A204.1 (cell line): ENCODE results near the gene TNNI2.
"Not testable (repeated sequence)": the region's sequence is repeated elsewhere in the genome, so short reads cannot be mapped to it uniquely, and the experiment has no call there.

Experiments
- FAIRE-seq: peaks from 2 replicates; lab custom pipeline; 2012; peaks lifted over from hg19 to GRCh38; lab: Jason Lieb, UNC

The TNNI2 gene

GRCh38 chr11:1838426-1839144 is at the start of gene TNNI2:
Gene TNNI2, plus strand, starts transcription at chr11:1838981. Its CDS starts 716 bp downstream, at chr11:1839697.
- FAIRE-seq: no peak

GRCh38 chr11:1791912-1792311 is 46.9 kb upstream of the TNNI2 start:
- no peak for FAIRE-seq

GRCh38 chr11:1792461-1792860 is 46.3 kb upstream of the TNNI2 start:
- FAIRE-seq: no peak

- peak; percentile 11 for FAIRE-seq
These were observed 45.7 kb upstream of the TNNI2 start for GRCh38 chr11:1793081-1793480.

GRCh38 chr11:1796413-1797011 is 42.3 kb upstream of the TNNI2 start:
- FAIRE-seq: no peak

GRCh38 chr11:1797391-1798125 is 41.2 kb upstream of the TNNI2 start:
- FAIRE-seq: no peak

- no peak for FAIRE-seq
These were observed 35.5 kb upstream of the TNNI2 start for GRCh38 chr11:1803246-1803645.

- not testable (repeated sequence) for FAIRE-seq
These were observed 34.8 kb upstream of the TNNI2 start for GRCh38 chr11:1803835-1804519.

- FAIRE-seq: no peak
These were observed 33.3 kb upstream of the TNNI2 start for GRCh38 chr11:1805525-1805924.

- no peak for FAIRE-seq
These were observed 31.4 kb upstream of the TNNI2 start for GRCh38 chr11:1807264-1807995.

- FAIRE-seq: no peak
These were observed 28.0 kb upstream of the TNNI2 start for GRCh38 chr11:1810761-1811160.

GRCh38 chr11:1812274-1812673 is 26.5 kb upstream of the TNNI2 start:
- FAIRE-seq: no peak

- no peak for FAIRE-seq
These were observed 26.0 kb upstream of the TNNI2 start for GRCh38 chr11:1812801-1813200.

GRCh38 chr11:1813356-1813755 is 25.4 kb upstream of the TNNI2 start:
- FAIRE-seq: not testable (repeated sequence)

GRCh38 chr11:1814691-1815090 is 24.1 kb upstream of the TNNI2 start:
- no peak for FAIRE-seq

GRCh38 chr11:1815311-1815710 is 23.5 kb upstream of the TNNI2 start:
- no peak for FAIRE-seq

- no peak for FAIRE-seq
These were observed 23.0 kb upstream of the TNNI2 start for GRCh38 chr11:1815751-1816150.

GRCh38 chr11:1817000-1817399 is 21.8 kb upstream of the TNNI2 start:
- no peak for FAIRE-seq

GRCh38 chr11:1817511-1817910 is 21.3 kb upstream of the TNNI2 start:
- FAIRE-seq: no peak

GRCh38 chr11:1819074-1819473 is 19.7 kb upstream of the TNNI2 start:
- no peak for FAIRE-seq

- FAIRE-seq: no peak
These were observed 18.1 kb upstream of the TNNI2 start for GRCh38 chr11:1820463-1821325.
